OCI-LY1 (cell line): Measurements from ENCODE around the gene BROX.

Source experiments
- CTCF ChIP-seq: fragments of 200-600 bp; sonication (generic), shearing (Covaris generic); IDR thresholded peaks from 2 replicates; pipeline ENCODE4 v1.5.1; 2017; ENCODE audit warnings: mild to moderate bottlenecking, antibody characterized with exemption, low read length, moderate library complexity, mixed read lengths
- EZH2 ChIP-seq: fragments of 200-600 bp; sonication (generic), shearing (Covaris generic); IDR thresholded peaks from 2 replicates; pipeline ENCODE4 v1.8.0; 2017; ENCODE audit warnings: borderline replicate concordance, mixed run types, mild to moderate bottlenecking, antibody characterized with exemption, low read length, moderate library complexity, mixed read lengths

GRCh38 chr1:222732216-222733159, 20.1 kb downstream of the BROX start:
- TF ChIP-seq CTCF (no peak), EZH2 (no peak)
